SK-MEL-5 (cell line): Measurements from ENCODE around the gene SNN. TPM values are rescaled to one million over a fixed set of nuclear protein-coding genes. Genes with fewer than 3 reads are reported as not detected.

Experiments
- DNase-seq: peaks from one replicate; pipeline ENCODE4 v3.0.0-alpha.2; 2016; ENCODE audit warnings: low read depth, low spot score
- in situ Hi-C: cut with HindIII; loops from 2 replicates; pipeline ENCODE4 v1.10.0; 2016; ENCODE audit warnings: low sequenced_read_pairs, high pct_unique_total_duplicates, low pct_unique_long_range_greater_than_20kb
- total RNA-seq: library from RNA; depleted of rRNA; stranded (reverse); fragments of >200 nt; shearing (Covaris generic); gene quantifications from 2 replicates; pipeline ENCODE4 v1.2.3, GENCODE V29; 2014

Gene SNN
- total RNA-seq, 1 experiment from 2014 or later = 23.7 TPM

DNA sequence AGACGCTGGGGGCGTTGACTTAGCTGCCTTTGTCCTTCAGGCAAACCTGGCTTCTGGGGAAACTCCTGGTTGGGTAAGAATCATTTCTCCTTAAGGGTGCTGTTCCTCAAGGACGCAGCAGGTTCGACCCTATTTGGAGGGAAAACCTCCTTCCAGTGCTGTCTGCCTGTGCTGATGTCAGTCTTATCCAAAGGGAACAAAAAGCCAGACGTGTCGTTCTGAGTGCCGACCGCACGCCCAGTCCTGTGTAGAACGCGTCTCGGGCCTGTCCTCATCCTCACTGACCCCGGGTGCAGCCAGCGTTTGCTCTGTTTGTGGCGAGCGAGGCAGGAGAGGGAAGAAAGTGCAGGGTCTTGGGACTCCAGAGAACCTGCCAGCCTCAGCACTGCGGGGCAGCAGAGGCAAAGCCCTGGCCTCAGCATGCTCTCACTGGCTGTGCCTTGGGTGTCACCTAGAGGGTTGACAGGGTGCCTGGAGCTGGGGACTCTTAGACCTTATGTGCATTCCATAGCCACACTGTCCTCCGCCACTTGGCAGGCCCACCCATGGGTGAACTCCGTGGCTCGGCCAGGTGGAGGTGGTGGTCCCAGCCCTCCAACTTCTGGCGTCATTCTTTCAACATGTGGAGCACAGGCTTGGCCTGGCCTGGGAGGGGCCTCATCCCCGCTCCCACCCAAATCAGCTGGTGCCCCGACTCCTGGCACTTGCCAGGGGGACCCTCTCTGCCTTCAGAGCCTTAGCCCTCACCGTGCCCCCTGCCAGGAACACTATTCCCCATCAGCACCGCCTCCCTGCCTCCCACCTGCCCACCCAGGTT lies 6.0 kb downstream of the SNN start:
- DNase-seq = no peak
- in situ Hi-C loops = no loop called here

DNA sequence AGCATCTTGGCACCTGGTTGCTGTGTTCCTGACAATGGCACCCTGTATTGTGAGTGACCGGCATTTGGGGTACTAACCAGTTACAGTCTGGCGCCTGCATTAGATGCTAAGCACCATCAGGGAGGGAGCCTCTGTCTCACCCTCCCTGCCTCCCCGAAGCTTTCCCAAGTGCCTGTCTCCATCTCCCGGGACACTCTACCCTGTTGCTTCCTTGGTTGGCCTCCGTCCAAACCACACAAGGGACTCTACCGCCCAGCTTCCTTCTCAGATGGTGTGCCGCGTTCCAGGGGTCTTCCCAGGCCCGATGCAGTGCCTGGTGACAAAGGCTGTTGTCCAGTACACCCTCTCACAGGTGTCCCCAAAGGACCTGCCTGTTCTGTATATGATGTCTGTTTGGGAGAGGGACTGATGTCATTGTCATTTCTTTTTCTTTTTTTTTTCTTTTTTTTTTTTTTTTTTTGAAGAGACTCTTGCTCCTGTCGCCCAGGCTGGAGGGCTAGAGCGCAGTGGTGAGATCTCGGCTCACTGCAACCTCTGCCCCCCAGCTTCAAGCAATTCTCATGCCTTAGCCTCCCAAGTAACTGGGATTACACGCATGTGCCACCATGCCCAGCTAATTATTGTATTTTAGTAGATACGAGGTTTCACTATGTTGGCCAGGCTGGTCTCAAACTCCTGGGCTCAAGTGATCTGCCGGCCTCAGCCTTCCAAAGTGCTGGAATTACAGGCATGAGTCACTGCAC lies 6.7 kb downstream of the SNN start:
- in situ Hi-C loops = no loop called here
- DNase-seq = no peak

DNA sequence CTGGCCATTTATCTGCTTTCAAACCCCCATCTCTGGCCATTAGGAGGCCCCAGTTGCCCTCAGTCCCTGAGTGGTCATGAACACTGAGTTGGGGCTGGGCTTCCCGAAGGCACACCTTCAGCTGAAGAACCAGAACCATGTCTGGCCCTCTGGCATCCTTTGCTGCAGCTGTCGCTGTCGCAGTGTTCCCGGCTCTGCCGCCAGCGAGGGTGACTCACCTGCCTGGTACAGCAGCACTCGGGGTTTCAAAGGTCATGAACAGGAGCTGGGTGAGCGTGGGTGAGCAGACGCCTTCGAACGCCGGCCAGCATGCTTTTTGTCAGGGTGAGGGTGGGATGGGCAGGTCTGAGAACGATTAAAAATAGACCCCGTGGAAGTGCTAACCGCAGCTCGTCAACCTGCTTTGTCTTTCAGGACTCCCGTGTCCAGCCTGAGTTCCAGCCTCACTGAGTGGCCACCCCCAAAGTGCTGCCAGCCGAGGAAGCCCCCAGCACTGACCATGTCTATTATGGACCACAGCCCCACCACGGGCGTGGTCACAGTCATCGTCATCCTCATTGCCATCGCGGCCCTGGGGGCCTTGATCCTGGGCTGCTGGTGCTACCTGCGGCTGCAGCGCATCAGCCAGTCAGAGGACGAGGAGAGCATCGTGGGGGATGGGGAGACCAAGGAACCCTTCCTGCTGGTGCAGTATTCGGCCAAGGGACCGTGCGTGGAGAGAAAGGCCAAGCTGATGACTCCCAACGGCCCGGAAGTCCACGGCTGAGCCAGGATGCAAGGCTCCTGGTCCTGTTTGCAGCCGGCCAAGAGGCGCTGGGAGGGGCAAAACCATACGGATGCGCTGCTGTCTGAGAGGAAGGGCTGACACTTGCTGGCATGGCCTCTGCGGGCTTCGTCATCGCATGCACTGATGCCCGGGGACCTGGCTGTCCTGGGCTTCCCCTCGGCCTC lies 7.6 kb downstream of the SNN start:
- DNase-seq = no peak
- in situ Hi-C loops = no loop called here

DNA sequence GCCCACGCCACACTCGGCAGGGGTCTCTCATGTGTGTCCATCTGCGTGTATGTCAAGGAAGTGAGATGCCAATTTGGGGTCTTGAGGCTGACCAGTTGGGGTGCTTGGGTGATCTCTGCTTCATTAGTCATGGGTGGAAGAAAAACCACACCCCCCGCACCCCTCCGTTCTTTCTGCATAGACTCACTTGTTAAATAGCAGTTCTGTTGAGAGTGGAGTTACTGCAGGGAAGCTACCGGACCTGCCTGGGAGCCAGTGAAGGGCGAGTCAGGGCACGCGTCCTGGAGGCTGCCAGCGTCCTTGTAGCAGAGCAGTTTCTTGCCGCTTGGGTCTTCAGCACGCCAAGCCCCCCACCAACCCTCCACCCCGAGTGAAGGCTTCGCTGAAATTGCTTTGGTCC lies 8.5 kb downstream of the SNN start:
- in situ Hi-C loops = no loop called here
- DNase-seq = no peak

DNA sequence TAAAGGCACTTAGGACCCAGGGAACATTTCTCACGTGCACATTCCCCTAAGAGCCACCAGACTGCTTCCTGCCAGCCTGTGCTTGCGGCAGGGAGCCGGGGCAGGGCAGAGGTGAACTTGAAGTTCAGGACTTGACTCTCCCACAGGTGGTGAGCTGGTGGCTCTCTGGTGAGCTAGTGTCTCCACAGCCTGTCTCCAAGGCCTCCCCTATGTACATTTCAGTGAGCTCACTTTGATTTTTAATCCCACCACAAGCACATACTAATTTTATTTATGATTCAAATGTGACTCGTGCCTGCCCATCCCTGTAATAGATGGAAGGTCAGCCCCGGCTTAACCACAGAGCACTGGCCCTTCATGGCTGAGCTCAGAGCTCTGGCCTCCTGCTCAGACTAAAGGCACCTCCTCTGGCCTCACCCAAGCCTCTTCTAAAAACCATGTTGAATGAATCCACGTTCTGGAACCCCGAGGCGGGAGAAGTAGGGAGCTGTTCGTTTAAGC lies 9.2 kb downstream of the SNN start:
- DNase-seq = no peak

DNA sequence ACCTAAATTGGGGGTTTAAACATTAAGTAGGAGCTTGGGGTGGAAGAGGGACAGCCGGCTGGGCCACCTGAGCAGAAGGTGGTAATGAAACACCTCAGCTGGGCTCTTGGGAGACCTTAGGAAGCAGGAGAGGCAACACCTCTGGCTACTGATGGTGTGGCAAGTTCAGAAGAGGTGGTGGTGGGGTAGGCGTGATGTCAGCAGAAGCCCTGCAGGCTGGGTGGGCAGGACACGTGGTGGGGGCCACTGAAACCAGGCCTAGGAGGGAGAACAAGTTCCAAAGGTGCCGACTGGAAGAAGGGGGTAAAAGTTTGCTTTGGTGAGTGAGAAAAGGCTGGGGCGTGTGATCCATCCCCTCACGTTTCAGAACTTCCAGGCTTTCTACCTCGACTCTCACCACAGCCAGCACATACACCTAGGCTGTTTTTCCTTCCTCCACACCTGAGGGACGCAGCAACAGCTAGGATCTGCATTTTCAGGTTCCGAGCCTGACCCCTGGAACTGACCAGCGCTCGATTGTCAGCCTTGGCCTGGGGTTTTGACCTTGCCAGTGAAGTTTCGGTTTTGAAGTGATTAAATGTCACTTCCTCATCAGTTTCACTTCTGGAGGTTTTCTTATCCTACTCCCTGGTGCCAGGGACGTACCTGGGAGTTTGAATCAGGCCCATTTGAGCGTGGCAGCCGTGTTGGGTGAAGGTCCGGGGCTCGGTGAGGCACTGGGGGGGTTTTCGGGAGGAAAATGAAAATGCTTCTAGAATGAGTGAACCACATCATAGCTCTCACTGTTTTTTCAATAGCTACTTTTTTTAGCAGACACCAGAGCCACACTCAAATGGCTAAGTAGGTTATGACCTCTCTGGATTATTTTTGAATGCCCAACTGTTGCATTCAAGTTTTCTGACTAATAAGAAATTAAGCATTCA lies 10.0 kb downstream of the SNN start:
- in situ Hi-C loops = no loop called here
- no peak for DNase-seq

More for the DNA sequence above, 9.2 kb downstream of the SNN start:
- in situ Hi-C loops = no loop called here

DNA sequence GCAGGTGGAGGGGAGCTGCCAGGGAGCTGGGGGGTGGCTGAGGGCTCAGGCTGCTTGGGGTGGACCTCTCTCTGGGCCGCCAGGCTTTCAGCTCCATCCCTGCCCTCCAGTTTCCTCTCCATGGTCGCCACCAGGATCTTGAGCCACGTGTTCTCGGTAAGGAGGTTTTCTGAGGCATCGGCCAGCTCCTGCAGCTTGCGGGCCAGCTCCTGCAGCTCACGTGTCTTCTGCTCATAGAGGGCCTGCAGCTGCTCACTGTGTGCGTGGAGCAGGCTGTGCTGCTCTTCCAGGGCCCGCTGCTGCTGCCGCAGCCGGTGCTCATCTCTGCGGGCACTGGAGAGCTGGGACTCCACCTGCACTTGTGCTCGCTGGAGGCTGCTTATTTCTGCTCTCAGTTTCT lies 11.0 kb downstream of the SNN start:
- DNase-seq = no peak
- in situ Hi-C loops = no loop called here

DNA sequence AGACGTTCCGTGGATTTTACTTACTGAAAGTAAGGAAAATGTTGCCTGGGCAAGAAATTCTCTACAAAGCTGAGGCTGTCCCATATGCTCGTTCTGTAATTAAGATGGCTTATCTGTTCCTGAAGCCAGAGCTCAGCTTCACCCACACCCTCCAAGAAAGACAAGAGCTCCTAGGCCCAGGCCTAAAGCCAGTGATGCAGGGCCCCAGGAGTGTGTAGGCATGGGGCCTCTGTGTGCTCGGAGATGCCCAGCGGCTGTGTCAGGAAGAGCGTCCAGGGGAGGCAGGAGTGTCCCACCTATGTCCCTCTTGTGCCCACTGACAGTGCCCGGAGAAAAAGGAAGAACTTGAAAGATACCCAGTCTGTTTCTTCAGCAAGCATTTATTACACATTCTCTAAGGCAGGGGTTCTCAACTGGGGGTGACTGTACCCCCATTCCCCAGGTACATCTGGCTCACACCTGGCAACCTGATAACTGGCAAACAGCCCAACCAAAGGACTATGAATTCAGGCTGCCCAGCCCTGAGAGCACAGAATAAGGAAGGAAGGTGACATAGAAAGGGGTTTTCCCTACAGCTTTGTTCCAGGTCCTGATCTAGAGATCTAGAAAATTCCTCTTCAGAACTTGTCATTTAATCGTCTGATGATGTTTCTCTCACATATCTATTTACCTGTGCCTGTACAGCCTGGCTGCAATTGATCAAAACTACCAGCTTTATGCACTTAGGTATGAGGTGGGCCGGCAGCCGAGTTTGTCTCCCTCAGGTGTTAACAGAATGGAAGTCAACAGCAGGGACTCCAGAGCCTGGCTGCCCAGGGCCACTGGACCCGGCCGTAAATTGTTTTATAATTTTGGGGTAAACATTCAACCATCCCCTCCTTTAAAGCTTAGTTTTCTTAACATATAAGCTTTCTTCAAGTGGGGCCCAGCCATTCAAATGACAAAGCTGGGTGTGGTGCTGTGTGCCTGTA lies 12.0 kb downstream of the SNN start:
- no peak for DNase-seq
- in situ Hi-C loops = no loop called here

DNA sequence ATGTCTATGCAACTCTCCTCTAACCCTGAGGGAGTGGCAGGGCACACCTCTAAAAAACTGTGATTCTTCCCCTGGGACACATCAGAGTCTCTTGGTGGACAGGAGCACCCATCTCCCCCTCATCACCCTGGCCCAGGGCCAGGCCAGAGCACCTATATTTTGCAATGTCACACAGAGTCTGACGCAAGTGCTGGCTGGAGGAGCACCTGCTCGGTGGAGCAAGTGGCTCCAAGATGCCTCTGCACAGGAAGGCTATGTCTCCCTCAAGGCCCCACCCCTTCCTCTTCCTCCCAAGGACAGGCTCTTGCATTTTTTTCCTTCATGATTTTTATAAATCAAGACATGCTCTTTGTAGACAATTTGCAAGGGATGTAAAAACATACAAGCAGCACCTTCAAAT lies 13.3 kb downstream of the SNN start:
- DNase-seq = no peak
- in situ Hi-C loops = no loop called here

DNA sequence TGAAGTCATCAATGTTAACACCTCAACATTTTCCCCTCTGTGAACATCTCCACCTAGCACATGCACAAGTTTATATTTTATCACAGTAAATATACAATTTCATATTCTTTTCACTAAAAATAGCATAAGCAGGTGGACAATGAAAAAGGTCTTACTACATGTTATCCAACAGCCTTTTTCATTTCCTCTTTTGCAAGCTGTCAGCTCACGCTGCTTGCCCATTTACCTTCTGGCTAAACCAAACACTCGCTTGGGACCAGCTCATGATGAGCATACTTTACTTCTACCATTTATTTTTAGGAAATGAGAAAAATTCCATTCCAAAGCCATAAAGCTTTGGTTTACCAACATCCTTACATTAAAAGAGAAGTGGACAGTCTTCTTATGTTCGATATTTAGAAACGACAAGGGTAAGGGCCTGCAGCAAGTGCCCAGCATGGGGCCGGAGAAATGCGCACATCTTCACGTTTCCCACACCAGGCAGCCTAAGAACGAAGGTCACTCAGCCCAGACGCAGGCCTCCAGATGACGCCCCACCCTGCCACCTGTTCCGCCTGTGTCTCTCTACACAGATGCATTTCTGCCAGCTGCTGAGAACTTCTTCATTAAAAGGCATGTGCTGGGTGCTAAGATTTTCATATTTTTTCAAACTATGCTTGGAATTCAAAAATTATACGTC lies 13.9 kb downstream of the SNN start:
- in situ Hi-C loops = no loop called here
- no peak for DNase-seq

DNA sequence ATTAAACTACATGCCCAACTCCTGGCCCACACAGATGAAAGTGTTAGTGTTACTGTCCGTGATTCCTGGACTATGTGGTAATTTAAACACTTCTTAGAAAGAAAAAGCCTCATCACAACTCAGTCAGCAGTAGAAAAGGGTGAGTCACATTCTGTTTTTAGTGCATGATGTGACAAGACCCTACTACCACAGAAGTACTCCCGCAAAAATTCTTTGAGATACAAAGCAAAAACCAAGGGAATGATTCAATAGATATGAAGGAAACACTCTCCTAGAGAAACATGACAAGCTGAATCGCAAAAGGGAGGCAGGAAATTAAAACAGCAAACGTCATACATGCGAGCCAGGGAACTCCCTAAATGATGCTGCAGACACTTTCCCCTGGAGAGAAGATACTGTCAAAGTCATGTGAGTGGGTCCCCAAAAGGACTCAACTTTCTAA lies 14.4 kb downstream of the SNN start:
- no peak for DNase-seq
- in situ Hi-C loops = no loop called here

DNA sequence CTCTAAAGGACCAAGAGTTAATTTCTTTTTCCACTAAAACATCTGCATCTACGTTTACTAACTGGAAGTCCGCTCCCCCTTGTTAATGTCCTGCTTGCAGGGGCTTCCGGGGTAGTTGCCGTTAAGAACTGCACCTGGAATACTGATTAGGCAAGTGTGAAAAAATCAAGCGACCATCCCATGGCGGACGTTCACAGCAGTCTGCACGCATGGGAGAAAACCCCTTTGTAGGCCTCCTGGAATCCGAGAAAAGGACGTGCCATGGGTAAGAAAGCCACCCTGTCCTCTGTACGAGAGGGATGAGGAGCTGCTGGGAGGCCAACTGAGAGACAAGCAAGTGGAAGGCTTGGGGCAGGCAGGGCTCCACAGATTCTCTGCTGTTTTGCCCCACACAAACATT lies 14.9 kb downstream of the SNN start:
- in situ Hi-C loops = no loop called here
- DNase-seq = no peak

DNA sequence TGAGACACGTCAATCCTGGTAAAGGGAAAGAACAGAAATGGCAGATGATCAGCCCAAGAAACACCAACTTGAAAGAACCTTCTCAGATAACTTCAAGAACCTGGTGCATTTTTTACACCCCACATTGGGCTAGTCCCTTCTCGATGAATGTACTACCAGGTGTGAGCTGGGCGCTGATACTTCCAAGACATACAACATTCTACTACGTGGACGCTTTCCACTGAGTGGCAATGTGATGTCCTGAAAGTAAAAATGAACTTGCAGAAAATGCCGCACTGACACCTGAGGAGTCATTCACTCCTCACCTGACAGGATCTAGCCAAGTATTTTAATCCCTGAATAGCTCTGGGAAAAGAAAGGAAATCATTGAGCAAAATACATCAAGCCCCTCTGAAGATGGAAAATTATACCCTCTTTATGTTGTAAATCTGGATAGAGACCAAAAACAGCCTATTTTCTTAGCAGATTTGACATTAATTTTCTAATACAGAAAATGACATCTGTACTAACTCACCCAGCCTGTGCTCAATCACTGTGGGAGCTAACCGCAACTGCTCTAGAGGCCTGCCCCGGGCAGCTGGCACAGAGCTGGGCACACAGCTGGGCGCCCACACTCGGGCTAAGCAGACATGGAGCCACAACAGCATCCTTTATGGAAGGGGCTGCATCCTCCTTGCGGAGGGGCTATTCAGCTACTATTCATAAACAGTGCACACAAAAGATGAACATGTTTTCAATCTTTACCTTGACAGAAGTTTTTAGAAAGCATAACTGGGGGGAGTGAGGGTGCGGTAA lies 16.2 kb downstream of the SNN start:
- in situ Hi-C loops = no loop called here
- DNase-seq = no peak

DNA sequence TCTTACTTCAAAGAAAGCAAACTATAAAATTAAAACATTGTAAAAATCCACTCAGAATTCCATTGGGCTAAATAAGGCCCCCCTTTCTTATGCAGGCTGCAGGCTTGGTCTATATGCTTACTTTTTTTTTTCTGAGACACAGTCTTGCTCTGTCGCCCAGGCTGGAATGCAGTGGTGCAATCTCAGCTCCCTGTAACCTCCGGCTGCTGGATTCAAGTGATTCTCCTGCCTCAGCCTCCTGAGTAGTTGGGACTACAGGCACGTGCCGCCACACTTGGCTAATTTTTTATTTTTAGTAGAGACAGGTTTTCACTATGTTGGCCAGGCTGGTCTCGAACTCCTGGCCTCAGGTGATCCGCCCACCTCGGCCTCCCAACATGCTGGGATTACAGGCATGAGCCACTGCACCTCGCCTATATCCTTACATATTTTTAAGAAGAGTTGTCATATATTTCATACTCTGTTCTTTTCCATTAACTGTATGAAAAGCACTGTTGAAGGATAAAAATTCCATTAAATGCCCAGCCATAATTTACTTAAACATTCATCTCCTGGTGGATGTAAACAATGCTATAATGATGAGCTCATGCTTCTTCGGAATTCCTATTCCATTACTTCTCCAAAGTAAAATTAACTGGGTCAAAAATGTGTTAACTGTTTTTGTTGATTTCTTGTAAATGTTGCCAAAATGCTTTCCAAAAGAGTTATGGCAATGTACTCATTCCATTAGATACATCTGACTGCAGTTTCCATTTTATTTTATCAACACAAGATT lies 17.8 kb downstream of the SNN start:
- in situ Hi-C loops = no loop called here
- DNase-seq = no peak
